TTC549 (cell line): ENCODE measurements around the gene FOXO6.

Experiments
- FAIRE-seq: peaks from 2 replicates; lab custom pipeline; 2012; peaks lifted over from hg19 to GRCh38; lab: Jason Lieb, UNC

Gene FOXO6

GRCh38 chr1:41427122-41427913 lies 66.1 kb downstream of the FOXO6 start:
- no peak for FAIRE-seq

DNA sequence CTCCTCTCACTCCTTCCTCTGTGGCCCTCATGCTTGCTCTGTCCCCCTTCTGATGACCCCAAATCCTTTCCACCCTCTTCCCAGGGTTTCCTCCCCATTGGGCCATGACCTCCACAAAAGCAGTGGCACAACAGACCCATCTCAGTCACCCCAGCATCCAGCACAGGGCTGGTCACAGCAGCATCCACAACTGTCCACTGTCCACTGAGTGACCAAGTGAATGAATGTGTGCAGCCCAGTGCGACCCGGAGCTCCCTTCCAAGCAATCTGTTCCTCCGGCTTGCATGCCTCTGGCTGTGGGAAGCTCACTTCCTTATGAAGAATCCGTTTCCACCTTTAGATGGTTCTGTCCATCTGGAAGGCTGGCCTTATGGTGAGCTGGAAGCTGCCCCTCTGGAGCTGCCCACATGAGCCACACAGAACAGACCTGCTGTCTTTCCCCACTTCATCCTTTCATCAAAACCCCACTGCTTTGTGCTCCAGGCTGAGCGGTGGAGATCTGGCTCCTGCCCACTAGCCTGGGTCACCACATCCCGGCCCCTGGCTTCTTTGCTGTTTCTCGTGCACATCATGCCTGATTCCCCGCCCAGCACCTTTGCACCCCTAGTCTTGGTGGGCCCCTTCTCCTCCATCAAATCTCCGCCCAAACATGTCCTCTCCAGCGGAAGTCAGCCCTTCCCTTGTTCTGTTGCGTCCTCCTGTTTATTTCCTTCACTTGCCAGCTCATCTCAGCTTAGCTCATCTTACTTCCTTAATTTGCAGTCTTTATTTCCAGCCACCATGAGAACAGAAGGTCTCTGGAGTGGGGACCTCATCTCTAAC lies 66.9 kb downstream of the FOXO6 start:
- no peak for FAIRE-seq

- no peak for FAIRE-seq
Measured at GRCh38 chr1:41428738-41429640, 67.8 kb downstream of the FOXO6 start.

DNA sequence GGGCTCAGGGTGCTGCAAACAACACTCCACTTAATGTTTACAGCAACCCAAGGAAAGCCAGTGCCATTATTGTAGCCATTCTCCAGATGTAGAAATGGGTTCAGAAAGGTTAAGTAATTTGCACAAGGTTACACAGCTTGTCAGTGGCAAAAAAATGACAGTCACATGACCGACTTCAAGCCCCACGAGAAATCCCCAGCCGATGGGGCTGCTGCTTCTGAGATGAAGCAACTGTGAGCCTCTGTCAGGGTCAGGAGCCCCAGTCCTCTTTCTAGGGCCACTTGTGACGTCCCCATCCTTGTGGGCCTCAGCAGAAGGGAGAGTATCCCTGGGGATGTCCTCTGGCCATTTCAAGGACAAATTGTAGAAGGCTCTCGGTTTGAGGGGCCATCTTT lies 68.4 kb downstream of the FOXO6 start:
- no peak for FAIRE-seq

DNA sequence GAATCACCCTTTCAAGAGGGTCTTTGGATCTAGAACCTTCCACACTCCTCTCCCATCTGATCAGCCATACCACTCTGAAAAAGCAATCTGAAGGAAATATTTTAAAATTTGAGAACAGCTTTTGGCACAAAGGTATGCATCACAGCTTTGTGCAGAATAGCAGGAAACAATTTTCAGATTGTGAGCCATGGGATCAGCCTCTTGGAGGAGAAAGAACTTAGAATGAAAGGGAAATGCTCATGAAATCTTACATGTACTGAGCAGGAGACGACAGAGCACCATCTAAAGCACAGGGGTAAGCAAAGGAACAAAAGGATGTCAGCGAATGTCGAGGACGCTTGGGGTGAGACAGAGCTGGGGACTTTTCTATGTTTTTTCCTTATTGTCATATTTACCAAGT lies 68.8 kb downstream of the FOXO6 start:
- FAIRE-seq = no peak

- no peak for FAIRE-seq
Measured at GRCh38 chr1:41430582-41430981, 69.3 kb downstream of the FOXO6 start.

DNA sequence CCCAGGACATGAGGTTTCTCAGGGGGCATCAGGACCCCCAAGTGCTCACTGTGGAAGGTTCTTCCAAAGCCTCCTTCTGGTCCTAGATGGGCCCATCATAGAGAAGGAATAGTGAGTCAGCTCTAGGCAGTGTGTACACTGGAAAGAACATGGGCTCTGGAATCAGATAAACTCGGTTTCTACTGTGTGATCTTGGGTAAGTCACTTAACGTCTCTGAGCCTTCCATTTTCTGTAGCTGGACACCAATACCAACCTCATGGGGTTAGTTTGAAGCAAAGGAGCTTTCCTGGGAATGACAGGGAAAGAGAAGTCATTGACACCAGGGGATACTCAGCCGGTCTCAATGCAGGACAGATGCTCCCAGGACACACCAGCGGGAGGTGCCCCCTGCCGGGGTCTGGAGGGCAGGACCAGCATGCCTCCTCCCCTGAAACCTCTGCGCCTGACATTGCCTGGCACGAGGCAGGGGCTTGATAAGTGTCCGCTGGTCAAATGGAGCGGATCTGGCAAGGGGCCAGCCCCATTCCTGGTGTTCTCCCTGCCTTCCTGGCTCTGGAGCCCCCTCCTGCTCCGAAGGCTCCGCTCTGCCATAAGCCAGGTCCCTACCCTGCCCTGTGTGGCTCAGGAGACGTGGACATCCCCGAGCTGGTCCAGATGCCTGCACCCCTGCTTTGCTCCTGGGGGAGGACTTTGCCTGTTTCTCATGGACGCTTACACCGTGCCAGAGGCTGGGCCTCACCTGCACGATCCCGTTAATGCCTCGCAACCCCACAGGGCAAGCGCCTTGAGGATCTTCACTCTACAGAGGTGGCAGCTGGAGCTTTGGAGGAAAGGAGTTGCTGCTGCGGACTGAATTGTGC lies 70.5 kb downstream of the FOXO6 start:
- no peak for FAIRE-seq
